Panc1 (cell line): ENCODE data around the gene YY2. TPM values are rescaled to one million over a fixed set of nuclear protein-coding genes. Genes with fewer than 3 reads are reported as not detected.

Experiments
- ATAC-seq: fragments of 200-7000 bp; cut with Tn5 transposase; 2 replicates; pipeline ENCODE4 v1.9.1; 2020; ENCODE audit warnings: mild to moderate bottlenecking, moderate library complexity
- BruUV-seq: library from RNA; stranded (reverse); fragments of 400-500 nt; replicated peaks from 2 replicates; lab custom pipeline; 2021; lab: Mats Ljungman, UMichigan
- CTCF ChIA-PET: fragments of 300-600 bp; sonication (Branson Sonifier 250); formaldehyde crosslinking; loops from one replicate; lab custom pipeline; 2022; ENCODE audit warnings: antibody characterized with exemption; lab: Charles Lee
- POLR2A ChIA-PET: fragments of 300-600 bp; sonication (Branson Sonifier 250); formaldehyde crosslinking; loops from one replicate; lab custom pipeline; 2022; ENCODE audit warnings: antibody characterized with exemption; lab: Charles Lee
- DNase-seq: peaks from one replicate; pipeline ENCODE4 v3.0.0-alpha.2; 2010; ENCODE audit warnings: low read depth, low spot score
- H3K27ac ChIP-seq: 2 replicates; pipeline ENCODE4 v1.5.1; 2011; ENCODE audit warnings: mild to moderate bottlenecking, low read length, inconsistent platforms
- H3K27me3 ChIP-seq: fragments of 200-500 bp; sonication (Bioruptor generic); 2 replicates; pipeline ENCODE4 v1.6.0; 2014; ENCODE audit warnings: low read length, inconsistent platforms; ENCODE audit not compliant: control insufficient read depth, insufficient read depth
- H3K36me3 ChIP-seq: fragments of 200-500 bp; sonication (Bioruptor generic); 2 replicates; pipeline ENCODE4 v1.5.1; 2014; ENCODE audit warnings: inconsistent platforms, mild to moderate bottlenecking, low read length, moderate library complexity; ENCODE audit not compliant: control insufficient read depth, insufficient read depth
- H3K4me1 ChIP-seq: 2 replicates; pipeline ENCODE4 v1.5.1; 2011; ENCODE audit warnings: inconsistent platforms, mild to moderate bottlenecking, low read length, moderate library complexity; ENCODE audit not compliant: control insufficient read depth, insufficient read depth
- H3K4me3 ChIP-seq, 2 experiments: 2 replicates each; pipeline ENCODE4 v1.5.1; 2011 to 2012; ENCODE audit warnings: low read depth in 2 of 2, low read length in 2 of 2, mild to moderate bottlenecking in 2 of 2, inconsistent platforms in 1 of 2, moderate library complexity in 1 of 2
- H3K9me3 ChIP-seq: fragments of 200-500 bp; sonication (Bioruptor generic); 2 replicates; pipeline ENCODE4 v1.5.1; 2014; ENCODE audit warnings: low read depth, mild to moderate bottlenecking, inconsistent platforms, low read length, moderate library complexity; ENCODE audit not compliant: control insufficient read depth, insufficient read depth
- CTCF ChIP-seq: fragments of 450-650 bp; IDR thresholded peaks from 2 replicates; pipeline ENCODE4 v1.5.1; 2017; ENCODE audit warnings: mild to moderate bottlenecking
- POLR2AphosphoS5 ChIP-seq: IDR thresholded peaks from 2 replicates; pipeline ENCODE4 v1.6.1; 2012; ENCODE audit warnings: mild to moderate bottlenecking, low read depth, low read length, moderate library complexity
- REST ChIP-seq, 2 experiments: IDR thresholded peaks; 2 replicates each; pipeline ENCODE4 v1.6.1; 2011 to 2012; ENCODE audit warnings: low read depth in 2 of 2, control low read depth in 1 of 2, low read length in 1 of 2, mild to moderate bottlenecking in 1 of 2, moderate library complexity in 1 of 2; ENCODE audit not compliant: insufficient read depth in 1 of 2
- SIN3A ChIP-seq: IDR thresholded peaks from 2 replicates; pipeline ENCODE4 v1.6.1; 2012; ENCODE audit warnings: low read depth, mild to moderate bottlenecking, low read length, moderate library complexity, borderline replicate concordance; ENCODE audit not compliant: insufficient read depth
- TCF7L2 ChIP-seq: IDR thresholded peaks from 2 replicates; pipeline ENCODE4 v1.6.1; 2011; ENCODE audit warnings: mild to moderate bottlenecking, low read depth, low read length, inconsistent platforms
- in situ Hi-C: cut with HindIII; loops from 2 replicates; pipeline ENCODE4 v1.10.0; 2016; ENCODE audit warnings: low sequenced_read_pairs, low pct_unique_long_range_greater_than_20kb
- intact Hi-C: fragments of 100-400 bp; cut with micrococcal nuclease; formaldehyde crosslinking; loops from one replicate; pipeline ENCODE4 v1.10.0; 2022; ENCODE audit not compliant: unreplicated experiment
- total RNA-seq: library from RNA; stranded (reverse); gene quantifications from one replicate; pipeline ENCODE4 v1.2.1, GENCODE V29; 2021; ENCODE audit not compliant: unreplicated experiment

YY2 gene
- total RNA-seq, 1 experiment from 2014 or later = 2.0 TPM

GRCh38 chrX:21881881-21882574 is 26.2 kb downstream of the YY2 start:
- Histone ChIP-seq H3K27me3 (no peaks in the 10 kb centered on the region), H3K36me3 (no peaks in the 10 kb centered on the region), H3K9me3 (no peaks in the 10 kb centered on the region), H3K4me3 (no peak overlapping the region), H3K27ac (no peak overlapping the region), H3K4me1 (no peaks in the 10 kb centered on the region)
- DNase-seq = no peak
- no peak for TF ChIP-seq SIN3A
- TF ChIP-seq TCF7L2 = no peak
- no peak for TF ChIP-seq POLR2AphosphoS5
- TF ChIP-seq REST (IDR thresholded peaks at IDR 0.05; ENCODE audit: insufficient read depth in 1 of 2, low read depth in 2 of 2, low read length in 1 of 2) = no peak
- TF ChIP-seq CTCF = no peak
- in situ Hi-C loops (no loop called here), intact Hi-C loops (no loop called here)
- POLR2A ChIA-PET = no interaction called here
- no peak for ATAC-seq
- BruUV-seq = no TSS peak
- CTCF ChIA-PET = no interaction called here

- Histone ChIP-seq H3K4me3 (no peak overlapping the region), H3K27ac (no peak overlapping the region), H3K4me1 (no peaks in the 10 kb centered on the region), H3K9me3 (no peaks in the 10 kb centered on the region), H3K27me3 (no peaks in the 10 kb centered on the region), H3K36me3 (no peaks in the 10 kb centered on the region)
- CTCF ChIA-PET = no interaction called here
- BruUV-seq = no TSS peak
- no peak for DNase-seq
- in situ Hi-C loops = no loop called here
- TF ChIP-seq SIN3A (no peak), REST (IDR thresholded peaks at IDR 0.05; ENCODE audit: insufficient read depth in 1 of 2, low read depth in 2 of 2, low read length in 1 of 2) (no peak), CTCF (no peak), POLR2AphosphoS5 (no peak)
- POLR2A ChIA-PET = no interaction called here
- ATAC-seq = no peak
- intact Hi-C loops = no loop called here
Measured at GRCh38 chrX:21883258-21883657, 27.5 kb downstream of the YY2 start.
